Measurements from ENCODE around the gene NT5C. TPM values are rescaled to one million over a fixed set of nuclear protein-coding genes. Genes with fewer than 3 reads are reported as not detected.

NT5C gene
- total RNA-seq, 1 experiment from 2014 or later = 38.6 TPM

DNA sequence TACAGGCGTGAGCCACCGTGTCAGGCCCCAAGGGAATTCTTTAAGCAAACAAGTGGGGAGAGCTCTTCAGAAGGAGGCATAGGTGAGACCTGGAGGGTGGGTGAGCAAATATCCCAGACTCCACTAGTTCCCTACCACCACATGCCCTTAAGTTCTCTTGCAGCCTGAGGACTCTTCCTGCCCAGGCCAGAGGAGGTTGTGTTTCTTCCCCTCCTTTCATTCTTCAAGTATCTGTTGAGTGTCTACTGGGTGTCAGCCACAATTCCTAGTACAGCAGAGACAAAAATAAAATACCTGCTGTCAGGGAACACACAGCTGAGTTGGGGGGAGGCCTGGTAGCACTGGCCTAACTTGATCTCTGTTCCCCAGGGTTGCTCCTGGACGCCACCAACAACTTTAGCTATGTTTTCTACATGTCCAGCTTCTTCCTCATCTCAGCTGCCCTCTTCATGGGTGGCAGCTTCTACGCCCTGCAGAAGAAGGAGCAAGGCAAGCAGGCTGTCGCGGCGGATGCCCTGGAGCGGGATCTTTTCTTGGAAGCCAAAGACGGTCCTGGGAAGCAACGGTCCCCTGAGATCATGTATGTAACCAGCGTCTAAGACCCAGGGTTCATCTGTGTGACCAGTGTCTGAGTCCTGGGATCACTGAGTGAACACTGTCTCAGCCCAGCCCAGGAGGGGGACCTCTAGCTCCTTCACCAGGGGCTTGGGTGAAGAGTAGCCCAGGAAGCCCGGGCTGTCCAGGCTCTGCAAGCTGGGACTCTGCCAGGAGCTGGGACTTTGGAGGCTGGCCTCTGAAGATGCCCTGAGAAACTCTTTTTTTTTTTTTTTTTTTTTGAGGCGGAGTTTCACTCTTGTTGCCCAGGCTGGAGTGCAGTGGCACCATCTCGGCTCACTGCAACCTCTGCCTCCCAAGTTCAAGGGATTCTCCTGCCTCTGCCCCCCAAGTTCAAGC, 27.7 kb downstream of the NT5C start:
- H3K36me3 ChIP-seq (ENCODE audit: low read depth) = peaks cover 34% of the 10 kb centered on the region
- no peak overlapping the region for H3K4me3 ChIP-seq
- no peak for DNase-seq
- peaks cover 72% of the 10 kb centered on the region for H3F3A ChIP-seq (ENCODE audit: insufficient read depth, low read depth)
- BruUV-seq (replicated peaks) = no TSS peak
- 0 out of 2 replicates have a peak overlapping the region, but pooled peaks have one; percentile 6 for H3K27ac ChIP-seq
- no peak overlapping the region for H3K4me2 ChIP-seq
- H2AFZ ChIP-seq = no peak overlapping the region
- intact Hi-C loops (cut with micrococcal nuclease; ENCODE audit: unreplicated experiment) = no loop called here
- TF ChIP-seq EZH2 (IDR thresholded peaks at IDR 0.05; ENCODE audit: low read depth) = no peak
- TF ChIP-seq, protein P1, sequence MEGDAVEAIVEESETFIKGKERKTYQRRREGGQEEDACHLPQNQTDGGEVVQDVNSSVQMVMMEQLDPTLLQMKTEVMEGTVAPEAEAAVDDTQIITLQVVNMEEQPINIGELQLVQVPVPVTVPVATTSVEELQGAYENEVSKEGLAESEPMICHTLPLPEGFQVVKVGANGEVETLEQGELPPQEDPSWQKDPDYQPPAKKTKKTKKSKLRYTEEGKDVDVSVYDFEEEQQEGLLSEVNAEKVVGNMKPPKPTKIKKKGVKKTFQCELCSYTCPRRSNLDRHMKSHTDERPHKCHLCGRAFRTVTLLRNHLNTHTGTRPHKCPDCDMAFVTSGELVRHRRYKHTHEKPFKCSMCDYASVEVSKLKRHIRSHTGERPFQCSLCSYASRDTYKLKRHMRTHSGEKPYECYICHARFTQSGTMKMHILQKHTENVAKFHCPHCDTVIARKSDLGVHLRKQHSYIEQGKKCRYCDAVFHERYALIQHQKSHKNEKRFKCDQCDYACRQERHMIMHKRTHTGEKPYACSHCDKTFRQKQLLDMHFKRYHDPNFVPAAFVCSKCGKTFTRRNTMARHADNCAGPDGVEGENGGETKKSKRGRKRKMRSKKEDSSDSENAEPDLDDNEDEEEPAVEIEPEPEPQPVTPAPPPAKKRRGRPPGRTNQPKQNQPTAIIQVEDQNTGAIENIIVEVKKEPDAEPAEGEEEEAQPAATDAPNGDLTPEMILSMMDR (conservative IDR thresholded peaks at IDR 0.05) = no peak
- POLR2A ChIA-PET (ENCODE audit: unreplicated experiment) = interaction anchor here (0.6 to 0.7 kb wide), 3 partner anchors 41 to 354 kb away, joined by 5 to 9 read pairs (median 6); no protein-coding TSS in a partner anchor
- no peaks in the 10 kb centered on the region for H3K9me3 ChIP-seq (ENCODE audit: insufficient read depth, low read depth)
- no peaks in the 10 kb centered on the region for H3K27me3 ChIP-seq (ENCODE audit: insufficient read depth, low read depth)
- H3K79me2 ChIP-seq (ENCODE audit: low read depth) = peaks cover 7% of the 10 kb centered on the region; the same call in 1 of the 2 replicates
- 0 out of 2 replicates have a peak, but pooled peaks cover 6% of the 10 kb centered on the region for H3K4me1 ChIP-seq (replicated peaks; ENCODE audit: insufficient read depth)
- H4K20me1 ChIP-seq (ENCODE audit: insufficient read depth) = peaks cover 8% of the 10 kb centered on the region
- no peaks in the 10 kb centered on the region for H3K9me2 ChIP-seq (ENCODE audit: insufficient read depth)
- CTCF ChIA-PET = interaction anchor here (0.5 kb wide), 1 partner anchor 138 kb away, joined by 17 read pairs; no protein-coding TSS in a partner anchor

DNA sequence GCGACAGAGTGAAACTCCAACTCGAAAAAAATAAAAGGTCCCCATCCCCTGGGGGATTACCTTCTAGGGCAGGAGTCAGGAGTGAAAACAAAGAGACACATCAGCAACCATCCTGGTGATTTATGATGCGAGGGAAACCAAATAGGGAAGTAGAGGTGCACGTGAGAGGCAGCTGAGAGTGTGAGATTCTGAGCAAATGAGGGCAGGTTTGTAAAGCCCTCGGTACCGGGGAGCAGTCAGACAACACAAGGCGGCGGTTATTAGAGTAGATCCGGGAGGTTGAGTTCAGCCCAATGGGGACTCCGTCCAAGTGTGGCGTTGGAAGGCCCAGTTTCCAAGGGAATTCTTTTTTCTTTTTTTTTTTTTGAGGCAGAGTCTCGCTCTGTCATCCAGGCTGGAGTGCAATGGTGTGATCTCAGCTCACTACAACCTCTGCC, 29.1 kb downstream of the NT5C start:
- no peak for DNase-seq
- 0 out of 2 replicates have a peak, but pooled peaks cover 5% of the 10 kb centered on the region for H3K4me1 ChIP-seq (replicated peaks; ENCODE audit: insufficient read depth)
- peaks cover 18% of the 10 kb centered on the region for H3K79me2 ChIP-seq (ENCODE audit: low read depth)
- TF ChIP-seq, protein P1 (conservative IDR thresholded peaks at IDR 0.05) = no peak
- TF ChIP-seq EZH2 (IDR thresholded peaks at IDR 0.05; ENCODE audit: low read depth) = no peak
- no peaks in the 10 kb centered on the region for H3K9me2 ChIP-seq (ENCODE audit: insufficient read depth)
- no peaks in the 10 kb centered on the region for H3K9me3 ChIP-seq (ENCODE audit: insufficient read depth, low read depth)
- intact Hi-C loops (cut with micrococcal nuclease; ENCODE audit: unreplicated experiment) = no loop called here
- no peak overlapping the region for H3K4me3 ChIP-seq
- ChIA-PET CTCF (interaction anchor here (1.2 kb wide), 1 partner anchor 12 kb away, joined by 5 read pairs; no protein-coding TSS in a partner anchor), POLR2A (ENCODE audit: unreplicated experiment) (no interaction called here)
- BruUV-seq (replicated peaks) = no TSS peak
- H4K20me1 ChIP-seq (ENCODE audit: insufficient read depth) = peaks cover 8% of the 10 kb centered on the region
- peaks cover 46% of the 10 kb centered on the region for H3K36me3 ChIP-seq (ENCODE audit: low read depth)
- peaks cover 58% of the 10 kb centered on the region for H3F3A ChIP-seq (ENCODE audit: insufficient read depth, low read depth)
- no peak overlapping the region for H3K4me2 ChIP-seq
- no peak overlapping the region for H3K27ac ChIP-seq
- no peaks in the 10 kb centered on the region for H3K27me3 ChIP-seq (ENCODE audit: insufficient read depth, low read depth)
- H2AFZ ChIP-seq = no peak overlapping the region

DNA sequence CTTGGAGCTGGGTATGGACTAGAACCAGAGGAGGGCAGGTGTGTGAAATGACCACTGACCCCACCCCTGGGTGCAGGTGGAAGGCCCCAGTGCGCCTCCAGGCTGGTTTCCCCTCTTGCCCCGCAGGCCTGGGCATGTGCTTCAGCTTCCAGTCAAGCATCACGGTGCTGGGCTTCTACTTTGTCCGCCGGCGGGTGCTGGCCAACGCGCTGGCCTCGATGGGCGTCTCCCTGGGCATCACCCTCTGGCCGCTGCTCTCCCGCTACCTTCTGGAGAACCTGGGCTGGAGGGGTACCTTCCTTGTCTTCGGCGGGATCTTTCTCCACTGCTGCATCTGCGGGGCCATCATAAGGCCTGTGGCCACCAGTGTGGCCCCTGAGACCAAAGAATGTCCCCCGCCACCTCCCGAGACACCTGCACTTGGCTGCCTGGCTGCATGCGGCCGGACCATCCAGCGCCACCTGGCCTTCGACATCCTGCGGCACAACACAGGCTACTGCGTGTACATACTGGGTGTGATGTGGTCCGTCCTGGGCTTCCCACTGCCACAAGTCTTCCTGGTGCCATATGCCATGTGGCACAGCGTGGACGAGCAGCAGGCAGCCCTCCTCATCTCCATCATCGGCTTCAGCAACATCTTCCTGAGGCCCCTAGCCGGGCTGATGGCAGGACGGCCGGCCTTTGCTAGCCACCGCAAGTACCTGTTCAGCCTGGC, 31.5 kb downstream of the NT5C start:
- peaks cover 47% of the 10 kb centered on the region for H3F3A ChIP-seq (ENCODE audit: insufficient read depth, low read depth)
- no peak for DNase-seq
- peaks cover 28% of the 10 kb centered on the region for H3K79me2 ChIP-seq (ENCODE audit: low read depth)
- peaks cover 45% of the 10 kb centered on the region for H3K36me3 ChIP-seq (ENCODE audit: low read depth)
- H3K4me3 ChIP-seq = no peak overlapping the region
- BruUV-seq (replicated peaks) = no TSS peak
- no peak overlapping the region for H2AFZ ChIP-seq
- intact Hi-C loops (cut with micrococcal nuclease; ENCODE audit: unreplicated experiment) = no loop called here
- no peaks in the 10 kb centered on the region for H3K9me2 ChIP-seq (ENCODE audit: insufficient read depth)
- H3K4me1 ChIP-seq (replicated peaks; ENCODE audit: insufficient read depth) = peaks cover 22% of the 10 kb centered on the region
- no peak overlapping the region for H3K27ac ChIP-seq
- H3K27me3 ChIP-seq (ENCODE audit: insufficient read depth, low read depth) = no peaks in the 10 kb centered on the region
- ChIA-PET CTCF (no interaction called here), POLR2A (ENCODE audit: unreplicated experiment) (no interaction called here)
- H3K9me3 ChIP-seq (ENCODE audit: insufficient read depth, low read depth) = no peaks in the 10 kb centered on the region
- TF ChIP-seq EZH2 (IDR thresholded peaks at IDR 0.05; ENCODE audit: low read depth) = no peak
- TF ChIP-seq, protein P1 (conservative IDR thresholded peaks at IDR 0.05) = no peak
- no peak overlapping the region for H3K4me2 ChIP-seq
- peaks cover 8% of the 10 kb centered on the region for H4K20me1 ChIP-seq (ENCODE audit: insufficient read depth)
